ENCODE results near the gene PRLH. TPM values are rescaled to one million over a fixed set of nuclear protein-coding genes. Genes with fewer than 3 reads are reported as not detected.

PRLH gene
- total and polyA plus RNA-seq, 2 of the 13 experiments (the other 11 are each of a cell fraction or from before 2014, with no cell fraction given) = not detected

- TF ChIP-seq ZNF646 (CRISPR knock-in tag; IDR thresholded peaks at IDR 0.05) (peak; percentile 97), CSRNP2 (CRISPR knock-in tag; conservative IDR thresholded peaks at IDR 0.05; ENCODE audit: low read depth) (no peak), ZNF563 (CRISPR knock-in tag; IDR thresholded peaks at IDR 0.05) (peak; percentile 54; the same call in 1 of the 2 replicates), ZBTB7B (CRISPR knock-in tag; IDR thresholded peaks at IDR 0.05) (peak; percentile 93), NCOA2 (CRISPR knock-in tag; IDR thresholded peaks at IDR 0.05) (peak; percentile 91), SYNCRIP (IDR thresholded peaks at IDR 0.05; ENCODE audit: insufficient read depth, low read depth, low read length) (no peak), KDM6A (CRISPR knock-in tag; IDR thresholded peaks at IDR 0.05; ENCODE audit: low read depth) (peak; percentile 83), LBX2 (CRISPR knock-in tag; IDR thresholded peaks at IDR 0.05; ENCODE audit: borderline replicate concordance) (peak; percentile 54; the same call in 1 of the 2 replicates), FLYWCH1 (CRISPR knock-in tag; IDR thresholded peaks at IDR 0.05) (no peak), ATF7-NPFF (CRISPR knock-in tag; IDR thresholded peaks at IDR 0.05; ENCODE audit: low read depth) (peak; percentile 83), FOXM1 (CRISPR knock-in tag; IDR thresholded peaks at IDR 0.05) (no peak), ZNF678 (CRISPR knock-in tag; IDR thresholded peaks at IDR 0.05) (no peak), ZNF253 (CRISPR knock-in tag; IDR thresholded peaks at IDR 0.05; ENCODE audit: borderline replicate concordance) (no peak), ZNF776 (CRISPR knock-in tag; IDR thresholded peaks at IDR 0.05) (no peak), KDM3A (CRISPR knock-in tag; IDR thresholded peaks at IDR 0.05; ENCODE audit: low read depth) (peak; percentile 93; the same call in 1 of the 2 replicates), RELA (CRISPR knock-in tag; IDR thresholded peaks at IDR 0.05) (no peak), MTA3 (CRISPR knock-in tag; IDR thresholded peaks at IDR 0.05) (no peak), SAFB2 (CRISPR knock-in tag; IDR thresholded peaks at IDR 0.05; ENCODE audit: borderline replicate concordance, low read depth) (peak; percentile 97), MXD4 (CRISPR knock-in tag; IDR thresholded peaks at IDR 0.05) (no peak; the same call in 1 of the 2 replicates), PLRG1 (conservative IDR thresholded peaks at IDR 0.05) (no peak), KAT8 (CRISPR knock-in tag; IDR thresholded peaks at IDR 0.05) (peak; percentile 92), ZFP37 (CRISPR knock-in tag; IDR thresholded peaks at IDR 0.05; ENCODE audit: borderline replicate concordance) (peak; percentile 86; the same call in 1 of the 2 replicates)
Measured at GRCh38 chr2:237590272-237591140, 24.1 kb downstream of the PRLH start, which contains the start of gene RAB17 (continued).
